Medulla oblongata (tissue), 1 donor: Measurements from ENCODE around the gene RAMP2.
"Not testable (repeated sequence)": the region's sequence is repeated elsewhere in the genome, so short reads cannot be mapped to it uniquely, and the experiment has no call there.

Experiments used
- DNase-seq: peaks from one replicate; pipeline ENCODE4 v3.0.0-alpha.2; 2015; ENCODE audit errors: extremely low spot score

RAMP2 gene

GRCh38 chr17:42760652-42761581 is at the start of gene RAMP2:
Gene RAMP2 (plus strand): TSS chr17:42761227. CDS start chr17:42761262, 35 bp downstream.
- no peak for DNase-seq

- DNase-seq: peak; percentile 93
These were observed 39.9 kb upstream of the RAMP2 start for GRCh38 chr17:42720996-42721583.

DNA sequence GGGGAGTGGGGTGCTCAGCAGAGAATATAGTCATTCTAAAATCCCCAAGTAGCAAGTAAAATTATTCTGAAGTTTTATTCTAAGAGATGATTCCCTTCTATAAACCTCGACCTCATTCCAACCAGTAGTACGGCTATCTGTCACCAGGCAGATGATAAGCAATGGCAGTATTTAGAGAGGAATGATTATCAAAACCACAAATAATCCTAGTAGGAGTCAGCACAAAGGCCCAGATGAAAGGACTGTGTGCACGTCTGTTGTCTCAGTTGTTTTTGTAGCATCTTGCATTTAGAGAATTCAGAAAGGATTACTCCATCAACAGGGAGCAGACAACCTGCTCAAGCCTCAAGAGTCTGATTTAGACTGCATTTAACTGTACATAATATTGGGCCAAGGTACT is 37.4 kb upstream of the RAMP2 start:
- no peak for DNase-seq

GRCh38 chr17:42725143-42725542 is 35.9 kb upstream of the RAMP2 start:
- no peak for DNase-seq

GRCh38 chr17:42740699-42741098 is 20.3 kb upstream of the RAMP2 start:
- no peak for DNase-seq

DNA sequence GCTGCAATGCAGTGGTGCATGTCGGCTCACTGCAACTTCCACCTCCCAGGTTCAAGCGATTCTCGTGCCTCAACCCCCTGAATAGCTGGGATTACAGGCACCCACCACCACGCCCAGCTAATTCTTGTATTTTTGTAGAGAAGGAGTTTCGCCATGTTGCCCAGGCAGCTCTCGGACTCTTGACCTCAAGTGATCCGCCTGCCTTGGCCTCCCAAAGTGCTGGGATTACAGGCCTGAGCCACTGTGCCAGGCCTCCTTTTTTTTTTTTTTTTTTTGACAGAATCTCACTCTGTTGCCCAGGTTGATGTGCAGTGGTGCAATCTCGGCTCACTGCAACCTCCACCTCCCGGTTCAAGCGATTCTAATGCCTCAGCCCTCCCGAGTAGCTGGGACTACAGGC is 18.1 kb upstream of the RAMP2 start:
- not testable (repeated sequence) for DNase-seq

DNA sequence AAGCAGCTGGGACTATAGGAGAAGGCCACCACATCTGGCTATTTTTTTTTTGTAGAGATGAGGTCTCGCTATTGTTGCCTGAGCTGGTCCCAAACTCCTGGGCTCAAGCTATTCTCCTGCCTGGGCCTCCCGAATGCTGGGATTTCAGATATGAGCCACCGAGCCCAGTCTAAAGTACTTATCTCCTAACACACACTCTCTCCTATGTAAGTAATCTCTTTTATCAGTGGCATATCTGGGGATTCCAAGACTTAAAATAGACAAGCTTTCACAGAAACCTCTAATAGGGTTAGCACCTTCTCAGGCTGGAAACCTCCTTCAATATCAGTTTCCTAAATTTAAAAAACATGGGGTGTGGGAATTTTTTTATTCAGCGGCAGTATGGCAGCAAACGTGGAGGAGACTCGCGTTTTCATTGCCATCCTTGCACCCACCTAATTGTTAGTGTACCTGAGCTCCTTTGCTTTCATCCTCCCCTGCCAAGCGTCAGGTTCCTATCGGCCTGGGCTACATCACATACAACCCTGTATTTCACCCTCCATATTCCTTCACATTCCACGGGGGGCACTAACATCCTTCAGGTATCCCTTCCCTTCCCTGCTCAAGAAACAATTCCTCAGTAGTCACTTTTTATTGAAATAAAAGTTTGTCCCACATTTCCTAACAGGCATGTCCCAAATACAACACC is 17.3 kb upstream of the RAMP2 start:
- no peak for DNase-seq

DNA sequence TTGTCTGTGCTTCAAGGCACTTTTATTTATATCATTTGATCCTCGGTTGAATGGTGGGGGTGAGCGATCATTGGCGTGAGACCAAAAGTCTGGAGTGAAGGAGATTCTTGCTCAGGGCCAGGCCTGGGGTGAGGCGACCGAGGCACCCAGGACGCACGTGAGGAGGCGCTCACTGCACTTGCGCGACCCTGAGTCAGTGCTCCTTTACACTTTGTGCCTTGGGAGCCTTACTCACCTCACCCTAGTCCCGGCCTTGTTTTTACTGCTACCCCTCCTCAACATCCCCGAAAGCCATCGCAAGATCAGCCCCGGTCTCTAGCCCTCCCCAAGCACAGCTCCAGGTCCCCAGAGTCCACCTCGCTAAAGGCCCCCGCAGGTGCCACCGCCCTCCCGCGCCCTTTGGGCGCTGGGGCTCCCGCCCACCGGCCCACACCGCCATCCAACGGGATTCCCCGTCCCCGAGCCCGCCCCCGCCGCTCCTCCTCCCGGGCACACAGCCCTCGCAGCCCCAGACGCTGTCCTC is 16.7 kb upstream of the RAMP2 start:
- peak; percentile 64 for DNase-seq

GRCh38 chr17:42744806-42745617 is 16.0 kb upstream of the RAMP2 start, which contains the start of gene EZH1:
Gene EZH1 (minus strand): TSS chr17:42745040. CDS start chr17:42728941, 16,099 bp downstream.
- DNase-seq: peak; percentile 92

GRCh38 chr17:42748202-42748907 is 12.7 kb upstream of the RAMP2 start:
- no peak for DNase-seq

DNA sequence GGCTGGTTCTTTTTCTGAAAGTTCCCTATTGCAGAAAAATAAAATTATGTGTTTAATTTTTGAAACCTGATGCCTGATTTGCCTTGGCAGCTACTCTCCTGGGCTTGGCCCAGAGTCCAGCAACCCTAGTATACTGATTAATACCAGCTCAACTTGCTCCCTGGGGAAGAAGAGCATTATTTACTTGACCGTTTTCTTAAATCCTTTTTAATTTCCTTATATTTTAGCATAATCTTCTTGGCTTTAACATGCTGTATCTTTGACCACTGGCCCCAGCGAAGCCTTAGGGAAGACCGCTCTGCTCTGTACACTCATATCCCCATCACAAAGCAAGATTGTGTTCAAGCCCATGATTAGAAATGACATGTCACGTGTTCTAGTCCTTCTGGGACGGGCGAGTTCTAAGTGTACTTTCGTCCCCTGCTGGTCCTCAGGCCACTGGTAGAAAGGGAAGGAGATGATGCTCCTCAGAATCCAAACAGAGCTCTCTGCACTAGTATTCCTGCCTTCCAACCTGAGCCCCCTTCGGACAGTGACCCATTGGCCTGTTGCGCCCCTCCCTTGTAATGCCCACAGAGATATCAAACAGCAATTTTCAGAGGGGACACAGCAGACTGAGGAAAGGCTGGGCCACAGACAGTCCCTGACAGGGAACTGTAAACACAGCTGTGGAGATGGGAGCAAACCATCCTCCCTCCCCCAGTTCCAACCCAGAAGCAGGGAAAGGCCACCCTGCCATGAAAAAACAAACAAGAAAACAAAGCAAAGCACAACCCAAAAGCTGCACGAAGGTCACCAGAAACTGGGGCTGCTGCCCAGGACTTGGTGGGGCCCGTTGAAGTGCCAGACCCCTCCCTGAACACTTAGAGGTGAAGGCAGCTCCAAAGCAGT is 11.9 kb upstream of the RAMP2 start:
- no peak for DNase-seq

GRCh38 chr17:42750739-42751344 is 10.2 kb upstream of the RAMP2 start:
- DNase-seq: no peak

- no peak for DNase-seq
These were observed 9.4 kb upstream of the RAMP2 start for GRCh38 chr17:42751628-42752027.

- DNase-seq: no peak
These were observed 6.2 kb upstream of the RAMP2 start for GRCh38 chr17:42754782-42755181.

GRCh38 chr17:42759982-42760651 is 910 bp upstream of the RAMP2 start:
- no peak for DNase-seq

DNA sequence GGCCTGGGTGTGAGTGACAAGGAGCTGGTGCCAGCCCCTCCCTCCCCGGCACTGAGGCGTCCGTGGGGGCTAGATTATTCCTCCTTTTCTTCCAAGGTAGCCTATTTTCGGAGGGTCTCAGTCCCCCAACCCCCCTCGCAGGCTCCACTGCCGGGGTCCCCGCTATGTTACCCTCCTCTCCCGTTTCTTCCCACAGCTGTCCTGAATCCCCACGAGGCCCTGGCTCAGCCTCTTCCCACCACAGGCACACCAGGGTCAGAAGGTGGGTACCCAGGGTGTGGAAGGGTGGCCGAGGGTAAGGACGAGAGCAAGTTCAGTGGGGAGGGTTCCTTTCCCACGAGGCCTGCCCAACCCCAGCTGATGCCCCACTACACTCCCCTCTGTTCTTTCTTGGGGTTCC is 611 bp downstream of the RAMP2 start:
- no peak for DNase-seq

GRCh38 chr17:42766124-42766523 is 5.1 kb downstream of the RAMP2 start:
- DNase-seq: no peak

DNA sequence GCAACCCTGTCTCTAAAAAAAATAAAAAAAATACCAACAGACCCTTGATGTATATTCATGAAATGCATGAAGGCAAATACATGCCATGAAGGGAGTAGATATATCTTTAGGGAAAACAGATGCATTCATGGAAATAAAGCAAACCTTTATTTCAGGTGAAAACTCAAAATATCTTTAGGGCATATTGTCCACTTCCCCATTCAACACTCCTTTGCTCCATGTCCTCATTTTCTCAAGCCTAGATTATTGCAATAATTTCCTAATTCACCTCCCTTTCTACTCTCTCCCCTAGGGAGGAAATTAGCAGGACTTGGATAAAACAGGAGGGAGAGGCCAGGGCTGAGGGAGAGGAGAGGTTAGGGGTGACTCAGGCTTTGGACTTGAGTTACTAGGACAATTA is 6.5 kb downstream of the RAMP2 start:
- no peak for DNase-seq

- not testable (repeated sequence) for DNase-seq
These were observed 7.0 kb downstream of the RAMP2 start for GRCh38 chr17:42768006-42768405.
